Heart left ventricle (tissue), 13 donors: Measurements from ENCODE around the gene TAGLN.

Experiments
- POLR2A ChIP-seq, 2 donors: fragments of 450-650 bp; IDR thresholded peaks; one replicate each; pipeline ENCODE4 v1.6.1; 2017; ENCODE audit warnings: antibody characterized with exemption in 2 of 2, mild to moderate bottlenecking in 2 of 2, moderate library complexity in 2 of 2
- TF ChIP-seq, protein P1 (sequence below), 12 donors: fragments of 200-600 bp; sonication (generic) in 4 of 12; IDR thresholded peaks; one replicate each; pipeline versions ENCODE4 v1.5.0 to v1.8.0; 2018 to 2022; ENCODE audit warnings: antibody characterized with exemption in 12 of 12, mild to moderate bottlenecking in 5 of 12
- donor health status: ischemic (EF 13 %, LVEDD 7.1; RV severe dilation, severe dysfunction).
- donor health status: DM: no; HTN: yes; CAD: no.
- donor health status: DM: no; HTN: no; CAD: no.
- donor health status: ischemic (EF 25% LVEDD 6.9; RV normal size, moderate dysfunction).
- donor health status: ischemic (EF 25% LVEDD 5.7; RV mildly dilated, moderate dysfunction).
- donor health status: ischemic (EF 35%, LVEDD 5.7; RV mildly dilated, moderate dysfunction).
- donor health status: nonischemic (EF 11% LVEDD 7.7; RV severe dilation, severe dysfunction).
- donor health status: DM: yes; HTN: yes; CAD: no.
- donor health status: PGD.
- donor health status: ischemic (EF 29% LVEDD 5.4; RV normal size, mild dysfunction).
- donor health status: nonischemic (EF 23%, LVEDD 6.1; RV moderate dilation, normal function).

- TF ChIP-seq POLR2A (IDR thresholded peaks at IDR 0.05) = no peak
- TF ChIP-seq, protein P1, sequence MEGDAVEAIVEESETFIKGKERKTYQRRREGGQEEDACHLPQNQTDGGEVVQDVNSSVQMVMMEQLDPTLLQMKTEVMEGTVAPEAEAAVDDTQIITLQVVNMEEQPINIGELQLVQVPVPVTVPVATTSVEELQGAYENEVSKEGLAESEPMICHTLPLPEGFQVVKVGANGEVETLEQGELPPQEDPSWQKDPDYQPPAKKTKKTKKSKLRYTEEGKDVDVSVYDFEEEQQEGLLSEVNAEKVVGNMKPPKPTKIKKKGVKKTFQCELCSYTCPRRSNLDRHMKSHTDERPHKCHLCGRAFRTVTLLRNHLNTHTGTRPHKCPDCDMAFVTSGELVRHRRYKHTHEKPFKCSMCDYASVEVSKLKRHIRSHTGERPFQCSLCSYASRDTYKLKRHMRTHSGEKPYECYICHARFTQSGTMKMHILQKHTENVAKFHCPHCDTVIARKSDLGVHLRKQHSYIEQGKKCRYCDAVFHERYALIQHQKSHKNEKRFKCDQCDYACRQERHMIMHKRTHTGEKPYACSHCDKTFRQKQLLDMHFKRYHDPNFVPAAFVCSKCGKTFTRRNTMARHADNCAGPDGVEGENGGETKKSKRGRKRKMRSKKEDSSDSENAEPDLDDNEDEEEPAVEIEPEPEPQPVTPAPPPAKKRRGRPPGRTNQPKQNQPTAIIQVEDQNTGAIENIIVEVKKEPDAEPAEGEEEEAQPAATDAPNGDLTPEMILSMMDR (IDR thresholded peaks at IDR 0.05) = no peak
These were observed 13.3 kb upstream of the TAGLN start for GRCh38 chr11:117185736-117186430.
